Trophoblast cell (in vitro differentiated cells and primary cell): ENCODE data around the gene AMBP.

Experiments used
- DNase-seq, 2 donors: peaks; one replicate each; pipeline ENCODE4 v3.0.0-alpha.2; 2016
- H2AFZ ChIP-seq: 2 replicates; pipeline ENCODE4 v1.6.1; 2013; ENCODE audit warnings: low read length, moderate library complexity, mild to moderate bottlenecking; ENCODE audit not compliant: insufficient read depth, poor library complexity
- H2AK5ac ChIP-seq: 2 replicates; pipeline ENCODE4 v1.6.1; 2013; ENCODE audit warnings: mild to moderate bottlenecking, low read length
- H2BK120ac ChIP-seq: 2 replicates; pipeline ENCODE4 v1.6.1; 2013; ENCODE audit warnings: low read length, mild to moderate bottlenecking, moderate library complexity; ENCODE audit not compliant: insufficient read depth, poor library complexity
- H2BK12ac ChIP-seq: 2 replicates; pipeline ENCODE4 v1.6.1; 2013; ENCODE audit warnings: mild to moderate bottlenecking, low read length, moderate library complexity
- H2BK5ac ChIP-seq: 2 replicates; pipeline ENCODE4 v1.6.1; 2013; ENCODE audit warnings: low read length, low read depth, moderate library complexity, mild to moderate bottlenecking; ENCODE audit not compliant: poor library complexity
- H3K14ac ChIP-seq: 2 replicates; pipeline ENCODE4 v1.6.1; 2013; ENCODE audit warnings: mild to moderate bottlenecking, low read length
- H3K18ac ChIP-seq: 2 replicates; pipeline ENCODE4 v1.6.1; 2013; ENCODE audit warnings: mild to moderate bottlenecking, low read length
- H3K23ac ChIP-seq: 2 replicates; pipeline ENCODE4 v1.6.1; 2013; ENCODE audit warnings: low read length
- H3K27ac ChIP-seq: 2 replicates; pipeline ENCODE4 v1.5.1; 2013; ENCODE audit warnings: low read depth, mild to moderate bottlenecking, inconsistent platforms, low read length, moderate library complexity
- H3K27me3 ChIP-seq: 2 replicates; pipeline ENCODE4 v1.6.1; 2013; ENCODE audit warnings: inconsistent platforms, mild to moderate bottlenecking, low read length, moderate library complexity; ENCODE audit not compliant: insufficient read depth
- H3K36me3 ChIP-seq, 2 experiments: 1 replicate in 1 of 2; 2 replicates in 1 of 2; pipeline ENCODE4 v1.6.1; 2013; ENCODE audit warnings: low read length in 2 of 2, mild to moderate bottlenecking in 2 of 2, moderate library complexity in 1 of 2; ENCODE audit not compliant: insufficient read depth in 2 of 2, control insufficient read depth in 1 of 2
- H3K4ac ChIP-seq: 2 replicates; pipeline ENCODE4 v1.6.1; 2013; ENCODE audit warnings: low read depth, mild to moderate bottlenecking, low read length, moderate library complexity
- H3K4me1 ChIP-seq, 2 experiments: 1 replicate in 1 of 2; 2 replicates in 1 of 2; pipeline ENCODE4 v1.6.1; 2013; ENCODE audit warnings: low read length in 2 of 2, mild to moderate bottlenecking in 2 of 2, moderate library complexity in 1 of 2; ENCODE audit not compliant: insufficient read depth in 2 of 2, control insufficient read depth in 1 of 2
- H3K4me2 ChIP-seq: 2 replicates; pipeline ENCODE4 v1.6.1; 2013; ENCODE audit warnings: inconsistent platforms, mild to moderate bottlenecking, low read length, moderate library complexity
- H3K4me3 ChIP-seq: 2 replicates; pipeline ENCODE4 v1.5.1; 2013; ENCODE audit warnings: mild to moderate bottlenecking, low read depth, low read length, inconsistent platforms
- H3K79me1 ChIP-seq: one replicate; pipeline ENCODE4 v1.6.1; 2013; ENCODE audit warnings: low read length
- H3K79me2 ChIP-seq: 2 replicates; pipeline ENCODE4 v1.6.1; 2013; ENCODE audit warnings: low read length, mild to moderate bottlenecking; ENCODE audit not compliant: control insufficient read depth, insufficient read depth, poor library complexity
- H3K9ac ChIP-seq: 2 replicates; pipeline ENCODE4 v1.6.1; 2013; ENCODE audit warnings: mild to moderate bottlenecking, low read length
- H3K9me3 ChIP-seq: 2 replicates; pipeline ENCODE4 v1.6.1; 2013; ENCODE audit warnings: low read depth, mild to moderate bottlenecking, control low read depth, inconsistent platforms, low read length; ENCODE audit not compliant: insufficient read depth
- H4K12ac ChIP-seq: 2 replicates; pipeline ENCODE4 v1.6.1; 2013; ENCODE audit warnings: low read depth, mild to moderate bottlenecking, low read length, moderate library complexity
- H4K8ac ChIP-seq: 2 replicates; pipeline ENCODE4 v1.6.1; 2013; ENCODE audit warnings: low read depth, mild to moderate bottlenecking, low read length, moderate library complexity
- H4K91ac ChIP-seq: one replicate; pipeline ENCODE4 v1.6.1; 2013; ENCODE audit warnings: low read depth, mild to moderate bottlenecking, low read length, moderate library complexity
- WGBS: extraction: QIAGEN DNeasy Blood & Tissue Kit; methylation state at CpG from one replicate; pipeline ENCODE4 v1.1.7; 2013; ENCODE audit warnings: missing lambda C conversion rate; ENCODE audit not compliant: insufficient read length, insufficient coverage; ENCODE audit errors: extremely low coverage; 5-methylcytosine and 5-hydroxymethylcytosine counted together

AMBP gene

GRCh38 chr9:114021578-114021977 is 56.5 kb downstream of the AMBP start:
- no peak for DNase-seq
- Histone ChIP-seq H3K4ac (no peak overlapping the region), H4K12ac (no peak overlapping the region), H3K4me2 (no peak overlapping the region), H2BK12ac (no peak overlapping the region), H4K91ac (no peak overlapping the region), H3K4me1 (peaks cover 0 to 5% of the 10 kb centered on the region in 2 experiments), H3K23ac (no peak overlapping the region), H3K79me1 (no peaks in the 10 kb centered on the region), H3K36me3 (peaks cover 5 to 10% of the 10 kb centered on the region in 2 experiments), H4K8ac (no peak overlapping the region), H3K14ac (no peak overlapping the region), H3K18ac (no peak overlapping the region), H3K79me2 (no peaks in the 10 kb centered on the region), H3K27me3 (no peaks in the 10 kb centered on the region), H3K9me3 (no peaks in the 10 kb centered on the region), H2BK120ac (no peak overlapping the region), H3K4me3 (no peak overlapping the region), H3K9ac (no peak overlapping the region), H2BK5ac (no peak overlapping the region), H2AK5ac (no peak overlapping the region), H2AFZ (no peak overlapping the region), H3K27ac (no peak overlapping the region)
- WGBS: no CpG with 5 or more reads among the region's 3 CpGs

- no peak overlapping the region for H4K8ac ChIP-seq
- no peak overlapping the region for H2AFZ ChIP-seq
- WGBS: no CpG with 5 or more reads among the region's 6 CpGs
- no peak overlapping the region for H2BK12ac ChIP-seq
- peaks cover 5 to 11% of the 10 kb centered on the region in 2 experiments for H3K36me3 ChIP-seq
- DNase-seq: no peak
- no peak overlapping the region for H4K12ac ChIP-seq
- no peak overlapping the region for H3K4ac ChIP-seq
- no peaks in the 10 kb centered on the region for H3K79me2 ChIP-seq
- H4K91ac ChIP-seq: no peak overlapping the region
- H3K4me2 ChIP-seq: no peak overlapping the region
- no peak overlapping the region for H2BK5ac ChIP-seq
- H3K27me3 ChIP-seq: no peaks in the 10 kb centered on the region
- H3K9me3 ChIP-seq: no peaks in the 10 kb centered on the region
- H3K9ac ChIP-seq: no peak overlapping the region
- no peak overlapping the region for H2AK5ac ChIP-seq
- no peaks in the 10 kb centered on the region for H3K4me1 ChIP-seq
- no peak overlapping the region for H2BK120ac ChIP-seq
- no peaks in the 10 kb centered on the region for H3K79me1 ChIP-seq
- no peak overlapping the region for H3K23ac ChIP-seq
- H3K18ac ChIP-seq: no peak overlapping the region
- H3K27ac ChIP-seq: no peak overlapping the region
- no peak overlapping the region for H3K4me3 ChIP-seq
- no peak overlapping the region for H3K14ac ChIP-seq
Measured at GRCh38 chr9:114017741-114018715, 60.1 kb downstream of the AMBP start.

- no peaks in the 10 kb centered on the region for H3K27me3 ChIP-seq
- no peak overlapping the region for H3K9ac ChIP-seq
- H2BK5ac ChIP-seq: no peak overlapping the region
- H4K12ac ChIP-seq: no peak overlapping the region
- DNase-seq: no peak
- no peak overlapping the region for H4K91ac ChIP-seq
- H3K14ac ChIP-seq: no peak overlapping the region
- no peak overlapping the region for H3K23ac ChIP-seq
- H3K27ac ChIP-seq: no peak overlapping the region
- H3K79me2 ChIP-seq: no peaks in the 10 kb centered on the region
- WGBS: no CpG with 5 or more reads among the region's 14 CpGs
- H3K4me1 ChIP-seq: no peaks in the 10 kb centered on the region
- H3K4me3 ChIP-seq: no peak overlapping the region
- H3K79me1 ChIP-seq: no peaks in the 10 kb centered on the region
- no peak overlapping the region for H4K8ac ChIP-seq
- no peak overlapping the region for H3K18ac ChIP-seq
- H3K9me3 ChIP-seq: no peaks in the 10 kb centered on the region
- H3K36me3 ChIP-seq: peaks cover 5 to 11% of the 10 kb centered on the region in 2 experiments
- H2BK120ac ChIP-seq: no peak overlapping the region
- H2BK12ac ChIP-seq: no peak overlapping the region
- no peak overlapping the region for H3K4ac ChIP-seq
- H3K4me2 ChIP-seq: no peak overlapping the region
- no peak overlapping the region for H2AFZ ChIP-seq
- H2AK5ac ChIP-seq: no peak overlapping the region
Measured at GRCh38 chr9:114016629-114017423, 61.3 kb downstream of the AMBP start.

- H2BK5ac ChIP-seq: no peak overlapping the region
- no peak overlapping the region for H3K27ac ChIP-seq
- no peak overlapping the region for H2BK12ac ChIP-seq
- no peak overlapping the region for H3K9ac ChIP-seq
- no peaks in the 10 kb centered on the region for H3K27me3 ChIP-seq
- no peak overlapping the region for H4K12ac ChIP-seq
- H2AK5ac ChIP-seq: no peak overlapping the region
- no peaks in the 10 kb centered on the region for H3K79me1 ChIP-seq
- no peaks in the 10 kb centered on the region for H3K9me3 ChIP-seq
- no peak overlapping the region for H2BK120ac ChIP-seq
- WGBS: no CpG with 5 or more reads among the region's 6 CpGs
- peaks cover 5 to 14% of the 10 kb centered on the region in 2 experiments for H3K36me3 ChIP-seq
- H3K4me2 ChIP-seq: no peak overlapping the region
- no peaks in the 10 kb centered on the region for H3K4me1 ChIP-seq
- H3K4me3 ChIP-seq: no peak overlapping the region
- H3K14ac ChIP-seq: no peak overlapping the region
- no peaks in the 10 kb centered on the region for H3K79me2 ChIP-seq
- H3K4ac ChIP-seq: no peak overlapping the region
- no peak overlapping the region for H3K18ac ChIP-seq
- no peak overlapping the region for H2AFZ ChIP-seq
- no peak for DNase-seq
- H4K8ac ChIP-seq: no peak overlapping the region
- H3K23ac ChIP-seq: no peak overlapping the region
- H4K91ac ChIP-seq: no peak overlapping the region
Measured at GRCh38 chr9:114016101-114016500, 62.0 kb downstream of the AMBP start.
